Adrenal gland (tissue), 12 donors: ENCODE results near the gene MRPL28. TPM values are rescaled to one million over a fixed set of nuclear protein-coding genes. Genes with fewer than 3 reads are reported as not detected.
"Not testable (repeated sequence)": the region's sequence is repeated elsewhere in the genome, so short reads cannot be mapped to it uniquely, and the experiment has no call there.

Experiments
- DNase-seq, 7 donors: peaks; one replicate each; pipeline ENCODE4 v3.0.0-alpha.2; 2019 to 2020
- H3K27ac ChIP-seq, 5 donors: fragments of 200-600 bp; sonication (generic) in 4 of 5; 1 replicate in 3 of 5; 2 replicates in 2 of 5; pipeline versions ENCODE4 v1.5.1 to v1.8.0; 2016 to 2020; ENCODE audit warnings: mild to moderate bottlenecking in 1 of 5
- H3K27me3 ChIP-seq: fragments of 200-600 bp; 2 replicates; pipeline ENCODE4 v1.8.0; 2021
- H3K36me3 ChIP-seq, 2 donors: fragments of 200-600 bp; replicated peaks in 1 of 2; 1 replicate in 1 of 2; 2 replicates in 1 of 2; pipeline versions ENCODE4 v1.5.1 to v1.8.0; 2018 to 2022
- H3K4me1 ChIP-seq, 2 donors: fragments of 200-600 bp; replicated peaks in 1 of 2; 1 replicate in 1 of 2; 2 replicates in 1 of 2; pipeline versions ENCODE4 v1.5.1 to v1.8.0; 2018 to 2021
- H3K4me3 ChIP-seq, 4 donors: fragments of 200-600 bp; sonication (generic) in 3 of 4; one replicate each; pipeline ENCODE4 v1.5.1; 2016 to 2018
- H3K9me3 ChIP-seq, 3 donors: fragments of 200-600 bp; sonication (generic) in 1 of 3; replicated peaks in 1 of 3; 1 replicate in 2 of 3; 2 replicates in 1 of 3; pipeline versions ENCODE4 v1.5.1 to v1.8.0; 2016 to 2021
- POLR2A ChIP-seq, 2 donors: fragments of 450-650 bp; IDR thresholded peaks; one replicate each; pipeline ENCODE4 v1.6.1; 2017; ENCODE audit warnings: antibody characterized with exemption in 2 of 2, mild to moderate bottlenecking in 2 of 2, moderate library complexity in 1 of 2
- WGBS, 4 donors: extraction: QIAGEN DNeasy Blood & Tissue Kit in 2 of 4; methylation state at CpG; one replicate each; pipeline versions ENCODE4 v1.1.5 to v1.1.7; 2013 to 2017; 5-methylcytosine and 5-hydroxymethylcytosine counted together
- intact Hi-C, 2 donors: fragments of 100-400 bp; cut with DNase I; formaldehyde crosslinking; loops; one replicate each; pipeline versions ENCODE4 v1.14.1 to v1.15.0; 2022 to 2023
- polyA plus RNA-seq, 3 donors: library from polyadenylated mRNA; stranded (reverse); fragments of 200-250 nt in 2 of 3; fragments of 350-450 nt in 1 of 3; fragmentation: Illumina TruSeq in 1 of 3; extraction: RNeasy Lipid Tissue Mini Kit (QIAGEN cat#74804) in 1 of 3; gene quantifications; one replicate each; pipeline ENCODE4 v1.2.3, GENCODE V29; 2013 to 2014
- total RNA-seq, 9 donors: library from RNA; depleted of rRNA in 4 of 9; stranded (reverse); fragments of >200 nt in 4 of 9; fragments of 120-200 nt in 1 of 9; fragmentation: NEBNext Ultra II Directional in 1 of 9; extraction: Animal tissue kit (Norgen Biotek cat#: 25700) in 1 of 9; gene quantifications; one replicate each; pipeline versions ENCODE4 v1.1.0 to v1.2.4, GENCODE V29; 2013 to 2023
- TF ChIP-seq, protein P1 (sequence below), 6 experiments: fragments of 450-650 bp in 4 of 6; fragments of 200-600 bp in 2 of 6; sonication (generic) in 1 of 6; IDR thresholded peaks; 1 replicate in 5 of 6; 2 replicates in 1 of 6; pipeline versions ENCODE4 v1.5.1 to v1.8.0; 2016 to 2021; ENCODE audit warnings: antibody characterized with exemption in 6 of 6, mild to moderate bottlenecking in 2 of 6, moderate library complexity in 1 of 6
- donor health status: healthy with polysubstance abuse.
- donor health status: Bipolar disorder and iron deficiency.
- donor health status: DM: yes; HTN: yes; CAD: no.
- donor health status: DM: no; HTN: no; CAD: no.
- donor health status: DM: no; HTN: no; CAD: no.
- donor health status: DM: yes; HTN: yes; CAD: no.

The MRPL28 gene
- total and polyA plus RNA-seq, 12 donors, result 42.9 to 155 (median 81.4) TPM

DNA sequence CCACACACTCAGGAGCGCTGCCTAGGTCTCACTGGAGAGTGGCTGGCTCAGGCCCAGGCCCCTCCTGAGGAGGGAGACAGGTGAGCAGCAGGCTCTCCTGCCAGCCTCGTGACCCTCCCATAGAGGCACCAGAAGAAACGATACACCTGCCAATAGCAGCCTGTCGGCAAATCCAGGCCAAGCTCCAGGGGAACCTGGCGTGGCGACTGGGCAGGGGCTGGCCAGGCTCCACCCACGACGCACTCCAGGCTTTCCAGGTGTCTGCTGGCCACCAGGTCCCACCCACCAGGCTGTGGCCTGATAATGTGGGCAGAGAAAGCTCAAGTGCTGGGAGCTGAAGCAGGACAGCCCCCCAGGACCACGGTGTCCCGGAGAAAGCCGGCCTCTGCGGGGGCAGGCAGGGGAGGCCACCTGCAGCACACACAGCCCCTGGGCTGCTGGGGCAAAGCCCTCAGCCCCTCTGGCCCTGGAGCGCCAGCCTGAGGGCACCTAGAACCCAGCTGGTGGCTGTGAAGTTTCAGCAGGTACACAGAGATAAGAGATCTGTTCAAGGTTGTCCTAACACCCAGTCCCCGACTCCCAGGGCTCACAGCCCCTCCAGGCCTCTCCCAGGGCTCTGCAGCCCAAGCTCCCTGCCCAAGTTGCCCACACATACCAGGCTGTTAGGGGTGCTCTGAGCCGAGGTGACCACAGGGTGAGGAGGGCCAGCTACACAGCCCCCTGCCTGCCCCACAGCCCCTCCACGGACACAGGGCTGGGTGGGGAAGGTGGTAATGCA, 9.0 kb upstream of the MRPL28 start:
- H3K4me1 ChIP-seq, result peaks cover 15 to 36% of the 10 kb centered on the region in 2 donors
- WGBS, 4 donors, result 81 to 89% (median 85%) methylated on average over 7 to 16 of the region's 16 CpGs
- no peak overlapping the region for H3K27ac ChIP-seq
- intact Hi-C loops, result no loop called here
- DNase-seq, result no peak
- no peak overlapping the region for H3K4me3 ChIP-seq
- no peaks in the 10 kb centered on the region for H3K27me3 ChIP-seq
- H3K36me3 ChIP-seq, result peaks cover 0 to 29% of the 10 kb centered on the region in 2 donors
- TF ChIP-seq, protein P1, sequence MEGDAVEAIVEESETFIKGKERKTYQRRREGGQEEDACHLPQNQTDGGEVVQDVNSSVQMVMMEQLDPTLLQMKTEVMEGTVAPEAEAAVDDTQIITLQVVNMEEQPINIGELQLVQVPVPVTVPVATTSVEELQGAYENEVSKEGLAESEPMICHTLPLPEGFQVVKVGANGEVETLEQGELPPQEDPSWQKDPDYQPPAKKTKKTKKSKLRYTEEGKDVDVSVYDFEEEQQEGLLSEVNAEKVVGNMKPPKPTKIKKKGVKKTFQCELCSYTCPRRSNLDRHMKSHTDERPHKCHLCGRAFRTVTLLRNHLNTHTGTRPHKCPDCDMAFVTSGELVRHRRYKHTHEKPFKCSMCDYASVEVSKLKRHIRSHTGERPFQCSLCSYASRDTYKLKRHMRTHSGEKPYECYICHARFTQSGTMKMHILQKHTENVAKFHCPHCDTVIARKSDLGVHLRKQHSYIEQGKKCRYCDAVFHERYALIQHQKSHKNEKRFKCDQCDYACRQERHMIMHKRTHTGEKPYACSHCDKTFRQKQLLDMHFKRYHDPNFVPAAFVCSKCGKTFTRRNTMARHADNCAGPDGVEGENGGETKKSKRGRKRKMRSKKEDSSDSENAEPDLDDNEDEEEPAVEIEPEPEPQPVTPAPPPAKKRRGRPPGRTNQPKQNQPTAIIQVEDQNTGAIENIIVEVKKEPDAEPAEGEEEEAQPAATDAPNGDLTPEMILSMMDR (IDR thresholded peaks at IDR 0.05), result no peak
- no peak for TF ChIP-seq POLR2A (IDR thresholded peaks at IDR 0.05)
- H3K9me3 ChIP-seq, result no peaks in the 10 kb centered on the region

DNA sequence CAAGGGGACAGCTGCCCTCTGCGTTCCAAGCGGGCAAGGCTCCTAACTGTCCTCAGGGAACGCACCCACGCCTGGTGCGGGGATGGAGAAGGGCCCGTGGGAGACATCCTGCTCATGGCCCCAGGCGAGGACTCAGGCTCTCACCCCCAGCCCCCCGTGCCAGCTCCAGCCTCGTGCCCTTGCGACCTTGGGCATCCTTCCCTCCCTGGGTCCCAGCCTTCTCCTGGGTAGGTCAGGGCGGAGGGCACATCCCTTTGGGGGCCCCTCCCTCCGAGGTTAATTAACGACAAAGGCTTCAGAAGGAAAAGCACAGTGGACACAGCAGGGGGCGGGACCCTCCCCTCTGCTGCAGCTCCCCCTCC, 8.5 kb upstream of the MRPL28 start:
- no peak for DNase-seq
- Histone ChIP-seq H3K9me3 (no peaks in the 10 kb centered on the region), H3K36me3 (peaks cover 0 to 35% of the 10 kb centered on the region in 2 donors), H3K4me1 (peaks cover 14 to 31% of the 10 kb centered on the region in 2 donors), H3K4me3 (no peak overlapping the region), H3K27me3 (no peaks in the 10 kb centered on the region), H3K27ac (no peak overlapping the region)
- no peak for TF ChIP-seq POLR2A (IDR thresholded peaks at IDR 0.05)
- 67 to 86% (median 72%) methylated on average over 5 to 14 of the region's 14 CpGs for WGBS, 4 donors
- intact Hi-C loops, result no loop called here

DNA sequence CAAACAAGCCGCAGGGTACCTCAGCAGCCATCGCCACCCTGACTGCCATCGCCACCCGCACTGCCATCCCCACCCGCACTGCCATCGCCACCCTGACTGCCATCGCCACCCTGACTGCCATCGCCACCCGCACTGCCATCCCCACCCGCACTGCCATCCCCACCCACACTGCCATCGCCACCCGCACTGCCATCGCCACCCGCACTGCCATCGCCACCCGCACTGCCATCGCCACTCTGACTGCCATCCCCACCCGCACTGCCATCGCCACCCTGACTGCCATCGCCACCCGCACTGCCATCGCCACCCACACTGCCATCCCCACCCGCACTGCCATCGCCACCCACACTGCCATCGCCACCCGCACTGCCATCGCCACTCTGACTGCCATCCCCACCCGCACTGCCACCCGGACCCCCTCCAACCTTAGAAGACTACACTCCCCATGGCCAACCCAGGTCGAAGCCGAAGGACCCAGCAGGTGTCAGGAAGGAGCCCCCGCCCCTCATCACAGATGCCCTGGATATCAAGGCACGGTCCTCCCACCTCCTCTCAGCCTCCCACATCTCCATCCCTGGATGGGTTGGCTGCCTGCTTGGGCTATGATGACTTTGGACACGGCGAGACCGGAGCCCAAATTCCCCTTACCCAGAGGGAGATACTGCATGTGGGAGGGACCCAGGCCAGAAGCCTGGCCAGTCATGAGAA, 7.9 kb upstream of the MRPL28 start:
- H3K36me3 ChIP-seq, result peaks cover 0 to 40% of the 10 kb centered on the region in 2 donors
- DNase-seq, H3K9me3 ChIP-seq, H3K27me3 ChIP-seq, intact Hi-C loops, H3K27ac ChIP-seq, H3K4me3 ChIP-seq: not testable (repeated sequence)
- H3K4me1 ChIP-seq, result peaks cover 11 to 26% of the 10 kb centered on the region in 2 donors
- 90 to 94% (median 93%) methylated on average over 15 to 36 of the region's 36 CpGs for WGBS, 4 donors

DNA sequence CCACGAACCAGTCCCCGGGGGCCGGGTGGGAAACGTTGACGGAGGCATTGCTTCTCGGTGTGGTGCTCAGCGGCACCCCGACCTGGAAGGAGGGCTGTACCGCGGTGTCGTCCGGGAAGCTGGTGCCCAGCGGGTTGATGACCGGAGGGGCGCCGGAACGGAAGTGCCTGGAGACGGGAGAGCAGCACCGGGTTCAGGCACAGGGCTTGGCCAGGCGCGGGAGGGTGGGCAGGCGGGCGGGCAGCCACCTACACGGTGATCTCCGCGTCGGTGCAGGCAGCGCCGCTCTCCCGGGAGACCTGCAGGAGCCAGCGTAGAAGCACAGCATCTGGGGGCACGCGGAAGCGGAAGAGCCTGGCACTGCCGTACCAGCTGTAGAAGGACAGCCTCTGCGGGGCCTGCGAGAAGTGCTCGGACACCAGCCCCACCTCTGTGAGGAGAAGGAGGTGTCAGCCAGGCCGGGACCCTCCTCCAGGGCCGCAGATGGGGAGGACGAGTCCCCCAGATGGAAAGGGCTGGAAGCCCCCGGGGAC, 7.1 kb upstream of the MRPL28 start:
- H3K36me3 ChIP-seq, result peaks cover 0 to 46% of the 10 kb centered on the region in 2 donors
- intact Hi-C loops, result no loop called here

More for the DNA sequence above, 7.1 kb upstream of the MRPL28 start:
- H3K9me3 ChIP-seq, result no peaks in the 10 kb centered on the region
- H3K27me3 ChIP-seq, result no peaks in the 10 kb centered on the region
- H3K4me3 ChIP-seq, result no peak overlapping the region
- TF ChIP-seq, protein P1 (IDR thresholded peaks at IDR 0.05), result no peak
- TF ChIP-seq POLR2A (IDR thresholded peaks at IDR 0.05), result no peak
- 75 to 93% (median 90%) methylated on average over 11 to 42 of the region's 42 CpGs for WGBS, 4 donors
- no peak for DNase-seq
- no peak overlapping the region for H3K27ac ChIP-seq
- H3K4me1 ChIP-seq, result peaks cover 7 to 18% of the 10 kb centered on the region in 2 donors
